HG03039 (cell line): ENCODE measurements around the gene CUL1.

ENCODE experiments used
- ATAC-seq: cut with Tn5 transposase; IDR thresholded peaks from one replicate; pipeline ENCODE4 v1.9.1; 2021; ENCODE audit warnings: mild to moderate bottlenecking, moderate library complexity; ENCODE audit not compliant: unreplicated experiment

Gene CUL1

GRCh38 chr7:148698397-148699023 lies at the start of gene CUL1:
TSS of gene CUL1 (plus strand) at chr7:148698903. CDS start at chr7:148730123, 31,220 bp downstream.
- ATAC-seq, result peak; percentile 75

- ATAC-seq, result no peak
Measured at GRCh38 chr7:148650232-148650858, 48.4 kb upstream of the CUL1 start.

GRCh38 chr7:148652773-148653172 lies 45.9 kb upstream of the CUL1 start:
- no peak for ATAC-seq

GRCh38 chr7:148657929-148658328 lies 40.8 kb upstream of the CUL1 start:
- no peak for ATAC-seq

- no peak for ATAC-seq
Measured at GRCh38 chr7:148661471-148661870, 37.2 kb upstream of the CUL1 start.

GRCh38 chr7:148662646-148663045 lies 36.1 kb upstream of the CUL1 start:
- ATAC-seq, result no peak

- ATAC-seq, result no peak
Measured at GRCh38 chr7:148664324-148664723, 34.4 kb upstream of the CUL1 start.

- no peak for ATAC-seq
Measured at GRCh38 chr7:148665221-148665620, 33.5 kb upstream of the CUL1 start.

- ATAC-seq, result no peak
Measured at GRCh38 chr7:148669927-148670326, 28.8 kb upstream of the CUL1 start.

GRCh38 chr7:148670374-148670773 lies 28.3 kb upstream of the CUL1 start:
- no peak for ATAC-seq

- no peak for ATAC-seq
Measured at GRCh38 chr7:148670807-148671206, 27.9 kb upstream of the CUL1 start.

- ATAC-seq, result no peak
Measured at GRCh38 chr7:148672041-148672440, 26.7 kb upstream of the CUL1 start.

GRCh38 chr7:148674689-148675088 lies 24.0 kb upstream of the CUL1 start:
- ATAC-seq, result no peak

GRCh38 chr7:148676291-148676690 lies 22.4 kb upstream of the CUL1 start:
- ATAC-seq, result no peak

GRCh38 chr7:148681821-148682220 lies 16.9 kb upstream of the CUL1 start:
- ATAC-seq, result no peak

GRCh38 chr7:148684289-148684830 lies 14.3 kb upstream of the CUL1 start:
- ATAC-seq, result no peak

- no peak for ATAC-seq
Measured at GRCh38 chr7:148686312-148686937, 12.3 kb upstream of the CUL1 start.

GRCh38 chr7:148687555-148687954 lies 11.1 kb upstream of the CUL1 start:
- no peak for ATAC-seq

- no peak for ATAC-seq
Measured at GRCh38 chr7:148688526-148688925, 10.2 kb upstream of the CUL1 start.

- no peak for ATAC-seq
Measured at GRCh38 chr7:148693651-148694050, 5.1 kb upstream of the CUL1 start.

GRCh38 chr7:148694631-148695030 lies 4.1 kb upstream of the CUL1 start:
- no peak for ATAC-seq

- no peak for ATAC-seq
Measured at GRCh38 chr7:148695953-148696352, 2.8 kb upstream of the CUL1 start.
